H1 (cell line): Measurements from ENCODE around the gene FBXL15.

Source experiments
- BRCA1 ChIP-seq: IDR thresholded peaks from 2 replicates; pipeline ENCODE4 v1.6.1; 2012; ENCODE audit warnings: low read depth, low read length, improper control_type of control experiment
- EGR1 ChIP-seq: IDR thresholded peaks from 2 replicates; pipeline ENCODE4 v1.6.1; 2011; ENCODE audit warnings: low read depth, low read length, borderline replicate concordance
- POLR2A ChIP-seq, 2 experiments: IDR thresholded peaks; 1 replicate in 1 of 2; 2 replicates in 1 of 2; pipeline ENCODE4 v1.6.1; 2011; ENCODE audit warnings: low read depth in 2 of 2, low read length in 2 of 2, mild to moderate bottlenecking in 2 of 2; ENCODE audit errors: control extremely low read depth in 1 of 2
- POLR2AphosphoS5 ChIP-seq: IDR thresholded peaks from 2 replicates; pipeline ENCODE4 v1.6.1; 2011; ENCODE audit warnings: low read depth, low read length
- RAD21 ChIP-seq, 2 experiments: IDR thresholded peaks in 1 of 2; conservative IDR thresholded peaks in 1 of 2; 2 replicates each; pipeline ENCODE4 v1.6.1; 2011; ENCODE audit warnings: low read depth in 2 of 2, low read length in 2 of 2, improper control_type of control experiment in 1 of 2, inconsistent platforms in 1 of 2, mild to moderate bottlenecking in 1 of 2, moderate library complexity in 1 of 2
- SIN3A ChIP-seq, 2 experiments: IDR thresholded peaks in 1 of 2; conservative IDR thresholded peaks in 1 of 2; 2 replicates each; pipeline ENCODE4 v1.6.1; 2011 to 2012; ENCODE audit warnings: low read length in 2 of 2, improper control_type of control experiment in 1 of 2, low read depth in 1 of 2, mild to moderate bottlenecking in 1 of 2
- TAF1 ChIP-seq: IDR thresholded peaks from 2 replicates; pipeline ENCODE4 v1.6.1; 2011; ENCODE audit warnings: mild to moderate bottlenecking, low read depth, low read length
- YY1 ChIP-seq: IDR thresholded peaks from 2 replicates; pipeline ENCODE4 v1.6.1; 2011; ENCODE audit warnings: low read depth, mild to moderate bottlenecking, low read length
- TF ChIP-seq, protein P1 (sequence below), 3 experiments: IDR thresholded peaks; 1 replicate in 2 of 3; 2 replicates in 1 of 3; pipeline versions ENCODE4 v1.5.1 to v1.6.1; 2011; ENCODE audit warnings: low read length in 3 of 3, mild to moderate bottlenecking in 3 of 3, inconsistent platforms in 2 of 3, low read depth in 1 of 3, moderate library complexity in 1 of 3; ENCODE audit not compliant: insufficient read depth in 1 of 3; ENCODE audit errors: control extremely low read depth in 1 of 3
- TF ChIP-seq, protein P2 (sequence below): IDR thresholded peaks from 2 replicates; pipeline ENCODE4 v1.6.1; 2012; ENCODE audit warnings: inconsistent platforms

DNA sequence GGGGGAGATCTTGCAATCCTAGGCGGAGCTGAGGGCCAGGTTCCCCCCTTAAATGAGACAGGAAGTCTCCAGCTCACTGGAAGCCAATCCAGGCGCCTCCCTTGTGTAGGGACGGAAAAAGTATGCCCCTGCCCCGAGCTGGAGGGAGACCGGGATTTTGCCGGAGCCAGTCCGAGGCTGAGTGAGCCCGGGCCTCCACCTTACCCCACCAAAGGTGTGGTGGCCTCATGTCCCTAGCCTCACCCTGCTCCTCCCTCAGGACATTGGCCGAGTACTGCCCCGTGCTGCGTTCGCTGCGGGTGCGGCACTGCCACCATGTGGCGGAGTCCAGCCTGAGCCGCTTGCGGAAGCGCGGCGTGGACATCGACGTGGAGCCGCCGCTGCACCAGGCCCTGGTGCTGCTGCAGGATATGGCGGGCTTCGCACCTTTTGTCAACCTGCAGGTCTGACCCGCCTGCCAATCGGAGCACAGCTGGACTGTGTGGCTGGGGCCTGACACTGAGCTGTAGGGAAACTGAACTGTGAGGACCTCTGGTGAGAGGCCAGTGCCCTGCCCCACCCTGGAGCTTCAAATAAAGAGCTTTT, 2.0 kb downstream of the FBXL15 start:
- TF ChIP-seq POLR2A (IDR thresholded peaks at IDR 0.05; ENCODE audit: control extremely low read depth in 1 of 2, low read depth in 2 of 2, low read length in 2 of 2) (no peak), POLR2AphosphoS5 (peak; percentile 75), EGR1 (no peak), SIN3A (conservative IDR thresholded peaks at IDR 0.05 in 1 of 2, IDR thresholded peaks at IDR 0.05 in 1 of 2; ENCODE audit: low read depth in 1 of 2, low read length in 2 of 2) (peak; percentile 63 to 87; a peak in 2 of 4 replicates), BRCA1 (no peak), TAF1 (no peak), RAD21 (IDR thresholded peaks at IDR 0.05 in 1 of 2, conservative IDR thresholded peaks at IDR 0.05 in 1 of 2; ENCODE audit: low read depth in 2 of 2, low read length in 2 of 2) (peak; percentile 69 to 79), YY1 (peak; percentile 80; the same call in 1 of the 2 replicates)
- TF ChIP-seq, protein P1, sequence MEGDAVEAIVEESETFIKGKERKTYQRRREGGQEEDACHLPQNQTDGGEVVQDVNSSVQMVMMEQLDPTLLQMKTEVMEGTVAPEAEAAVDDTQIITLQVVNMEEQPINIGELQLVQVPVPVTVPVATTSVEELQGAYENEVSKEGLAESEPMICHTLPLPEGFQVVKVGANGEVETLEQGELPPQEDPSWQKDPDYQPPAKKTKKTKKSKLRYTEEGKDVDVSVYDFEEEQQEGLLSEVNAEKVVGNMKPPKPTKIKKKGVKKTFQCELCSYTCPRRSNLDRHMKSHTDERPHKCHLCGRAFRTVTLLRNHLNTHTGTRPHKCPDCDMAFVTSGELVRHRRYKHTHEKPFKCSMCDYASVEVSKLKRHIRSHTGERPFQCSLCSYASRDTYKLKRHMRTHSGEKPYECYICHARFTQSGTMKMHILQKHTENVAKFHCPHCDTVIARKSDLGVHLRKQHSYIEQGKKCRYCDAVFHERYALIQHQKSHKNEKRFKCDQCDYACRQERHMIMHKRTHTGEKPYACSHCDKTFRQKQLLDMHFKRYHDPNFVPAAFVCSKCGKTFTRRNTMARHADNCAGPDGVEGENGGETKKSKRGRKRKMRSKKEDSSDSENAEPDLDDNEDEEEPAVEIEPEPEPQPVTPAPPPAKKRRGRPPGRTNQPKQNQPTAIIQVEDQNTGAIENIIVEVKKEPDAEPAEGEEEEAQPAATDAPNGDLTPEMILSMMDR (IDR thresholded peaks at IDR 0.05; ENCODE audit: control extremely low read depth in 1 of 3, insufficient read depth in 1 of 3, low read depth in 1 of 3, low read length in 3 of 3), result peak in 2 of 3 experiments; percentile 86 to 90; a peak in 3 of 4 replicates
- TF ChIP-seq, protein P2, sequence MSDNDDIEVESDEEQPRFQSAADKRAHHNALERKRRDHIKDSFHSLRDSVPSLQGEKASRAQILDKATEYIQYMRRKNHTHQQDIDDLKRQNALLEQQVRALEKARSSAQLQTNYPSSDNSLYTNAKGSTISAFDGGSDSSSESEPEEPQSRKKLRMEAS, result peak; percentile 99
